Calu3 (cell line): ENCODE measurements around the gene IL20. TPM values are rescaled to one million over a fixed set of nuclear protein-coding genes. Genes with fewer than 3 reads are reported as not detected.

Experiments used
- BruUV-seq: library from RNA; stranded (reverse); fragments of 400-500 nt; replicated peaks from 2 replicates; lab custom pipeline; 2021; lab: Mats Ljungman, UMichigan
- CTCF ChIA-PET: fragments of 300-600 bp; sonication (Branson Sonifier 250); formaldehyde crosslinking; loops from one replicate; lab custom pipeline; 2022; ENCODE audit warnings: antibody characterized with exemption; lab: Charles Lee
- DNase-seq: peaks from one replicate; pipeline ENCODE4 v3.0.0; 2022
- H3K27ac Mint-ChIP-seq: one replicate; pipeline ENCODE4 v1.8.0; 2022; ENCODE audit warnings: mixed read lengths; ENCODE audit not compliant: unreplicated experiment
- H3K27me3 Mint-ChIP-seq: one replicate; pipeline ENCODE4 v1.8.0; 2022; ENCODE audit warnings: mixed read lengths; ENCODE audit not compliant: unreplicated experiment
- H3K36me3 Mint-ChIP-seq: one replicate; pipeline ENCODE4 v1.8.0; 2022; ENCODE audit warnings: mild to moderate bottlenecking, moderate library complexity, mixed read lengths; ENCODE audit not compliant: insufficient read depth, unreplicated experiment
- H3K4me1 Mint-ChIP-seq: one replicate; pipeline ENCODE4 v1.8.0; 2022; ENCODE audit warnings: mild to moderate bottlenecking, low read depth, mixed read lengths; ENCODE audit not compliant: unreplicated experiment
- H3K4me3 Mint-ChIP-seq: one replicate; pipeline ENCODE4 v1.8.0; 2022; ENCODE audit warnings: mild to moderate bottlenecking, low read depth, moderate library complexity, mixed read lengths; ENCODE audit not compliant: unreplicated experiment
- H3K9me3 Mint-ChIP-seq: one replicate; pipeline ENCODE4 v1.8.0; 2022; ENCODE audit warnings: low read depth, mixed read lengths; ENCODE audit not compliant: unreplicated experiment
- CTCF ChIP-seq: fragments of 200-600 bp; IDR thresholded peaks from one replicate; pipeline ENCODE4 v1.8.0; 2022; ENCODE audit warnings: antibody characterized with exemption; ENCODE audit not compliant: unreplicated experiment
- intact Hi-C: fragments of 100-400 bp; cut with micrococcal nuclease; formaldehyde crosslinking; loops from one replicate; pipeline ENCODE4 v1.10.0; 2022; ENCODE audit not compliant: unreplicated experiment
- total RNA-seq: library from RNA; stranded (reverse); gene quantifications from 2 replicates; pipeline ENCODE4 v1.2.3, GENCODE V29; 2022

The IL20 gene
- total RNA-seq, 1 experiment from 2014 or later, result not detected

- peaks cover 2% of the 10 kb centered on the region for H3K9me3 Mint-ChIP-seq
- no peak for DNase-seq
- no TSS peak for BruUV-seq
- no peaks in the 10 kb centered on the region for H3K36me3 Mint-ChIP-seq
- no peaks in the 10 kb centered on the region for H3K4me1 Mint-ChIP-seq
- H3K4me3 Mint-ChIP-seq, result no peak overlapping the region
- intact Hi-C loops, result no loop called here
- CTCF ChIA-PET, result interaction anchor here (0.6 to 1.1 kb wide), 2 partner anchors 11 to 52 kb away, joined by 3 to 5 read pairs; no protein-coding TSS in a partner anchor
- no peak for TF ChIP-seq CTCF
- H3K27me3 Mint-ChIP-seq, result peaks cover 61% of the 10 kb centered on the region
- H3K27ac Mint-ChIP-seq, result no peak overlapping the region
These were observed 5.3 kb upstream of the IL20 start for GRCh38 chr1:206860165-206860564.

- BruUV-seq, result no TSS peak
- Mint-ChIP-seq H3K27ac (no peak overlapping the region), H3K36me3 (no peaks in the 10 kb centered on the region), H3K27me3 (peaks cover 72% of the 10 kb centered on the region), H3K9me3 (peaks cover 2% of the 10 kb centered on the region), H3K4me3 (no peak overlapping the region), H3K4me1 (no peaks in the 10 kb centered on the region)
- DNase-seq, result no peak
- intact Hi-C loops, result no loop called here
- CTCF ChIA-PET, result interaction anchor here (0.6 to 0.9 kb wide), 2 partner anchors 46 to 49 kb away, joined by 3 read pairs; no protein-coding TSS in a partner anchor
- TF ChIP-seq CTCF, result no peak
These were observed 2.2 kb upstream of the IL20 start for GRCh38 chr1:206863266-206863665.

GRCh38 chr1:206866062-206866461 is 639 bp downstream of the IL20 start:
- CTCF ChIA-PET, result interaction anchor here (0.8 to 1.1 kb wide), 3 partner anchors 11 to 151 kb away, joined by 3 read pairs; no protein-coding TSS in a partner anchor
- intact Hi-C loops, result no loop called here
- H3K27me3 Mint-ChIP-seq, result peaks cover 85% of the 10 kb centered on the region

GRCh38 chr1:206867239-206867638 is 1.8 kb downstream of the IL20 start:
- no peak for DNase-seq

More at GRCh38 chr1:206866062-206866461, 639 bp downstream of the IL20 start:
- H3K4me3 Mint-ChIP-seq, result no peak overlapping the region
- no peaks in the 10 kb centered on the region for H3K36me3 Mint-ChIP-seq
- H3K9me3 Mint-ChIP-seq, result peaks cover 2% of the 10 kb centered on the region
- DNase-seq, result no peak
- no TSS peak for BruUV-seq
- no peak for TF ChIP-seq CTCF
- no peak overlapping the region for H3K27ac Mint-ChIP-seq
- no peaks in the 10 kb centered on the region for H3K4me1 Mint-ChIP-seq

More at GRCh38 chr1:206867239-206867638, 1.8 kb downstream of the IL20 start:
- CTCF ChIA-PET, result no interaction called here
- Mint-ChIP-seq H3K27ac (no peak overlapping the region), H3K27me3 (peaks cover 79% of the 10 kb centered on the region), H3K4me1 (no peaks in the 10 kb centered on the region), H3K9me3 (no peaks in the 10 kb centered on the region), H3K36me3 (no peaks in the 10 kb centered on the region), H3K4me3 (no peak overlapping the region)
- BruUV-seq, result no TSS peak
- intact Hi-C loops, result no loop called here
- TF ChIP-seq CTCF, result no peak
